Measurements from ENCODE around the gene ARID1A. TPM values are rescaled to one million over a fixed set of nuclear protein-coding genes. Genes with fewer than 3 reads are reported as not detected.

ARID1A gene
- total RNA-seq, 1 donor, result 22.8 TPM

GRCh38 chr1:26781206-26781825, 85.5 kb downstream of the ARID1A start:
- no peak for DNase-seq (ENCODE audit: insufficient read length, low spot score, missing footprints)
- Histone ChIP-seq H3K9me3 (ENCODE audit: low read depth, low read length) (no peaks in the 10 kb centered on the region), H3K36me3 (ENCODE audit: insufficient read depth, low read length) (peaks cover 68% of the 10 kb centered on the region), H3K79me2 (ENCODE audit: insufficient read depth, low read length) (peaks cover 32% of the 10 kb centered on the region), H2AFZ (ENCODE audit: low read length) (no peak overlapping the region), H3K4me1 (ENCODE audit: insufficient read depth, low read length) (peaks cover 32% of the 10 kb centered on the region), H3K4me3 (ENCODE audit: insufficient read depth, low read length) (no peak overlapping the region), H3K4me2 (ENCODE audit: insufficient read depth, low read length) (no peak overlapping the region), H4K20me1 (ENCODE audit: insufficient read depth, low read length) (peaks cover 5% of the 10 kb centered on the region), H3K27ac (ENCODE audit: low read depth, low read length) (no peak overlapping the region), H3K27me3 (ENCODE audit: insufficient read depth, low read length) (no peaks in the 10 kb centered on the region)
- TF ChIP-seq CTCF (IDR thresholded peaks at IDR 0.05; ENCODE audit: extremely low read depth, low read depth, low read length), result no peak

- no peak for TF ChIP-seq CTCF (IDR thresholded peaks at IDR 0.05; ENCODE audit: extremely low read depth, low read depth, low read length)
- Histone ChIP-seq H3K4me1 (ENCODE audit: insufficient read depth, low read length) (peaks cover 45% of the 10 kb centered on the region), H2AFZ (ENCODE audit: low read length) (no peak overlapping the region), H4K20me1 (ENCODE audit: insufficient read depth, low read length) (peaks cover 5% of the 10 kb centered on the region), H3K79me2 (ENCODE audit: insufficient read depth, low read length) (peaks cover 32% of the 10 kb centered on the region), H3K9me3 (ENCODE audit: low read depth, low read length) (no peaks in the 10 kb centered on the region), H3K36me3 (ENCODE audit: insufficient read depth, low read length) (peaks cover 55% of the 10 kb centered on the region), H3K4me2 (ENCODE audit: insufficient read depth, low read length) (no peak overlapping the region), H3K27ac (ENCODE audit: low read depth, low read length) (peak overlapping the region; percentile 16), H3K27me3 (ENCODE audit: insufficient read depth, low read length) (no peaks in the 10 kb centered on the region), H3K4me3 (ENCODE audit: insufficient read depth, low read length) (no peak overlapping the region)
- peak; percentile 88 for DNase-seq (ENCODE audit: insufficient read length, low spot score, missing footprints)
Observed at GRCh38 chr1:26782521-26783212, 86.9 kb downstream of the ARID1A start.

GRCh38 chr1:26783646-26784022, 87.8 kb downstream of the ARID1A start:
- Histone ChIP-seq H3K27ac (ENCODE audit: low read depth, low read length) (peak overlapping the region; percentile 43), H3K4me3 (ENCODE audit: insufficient read depth, low read length) (no peak overlapping the region), H3K27me3 (ENCODE audit: insufficient read depth, low read length) (no peaks in the 10 kb centered on the region), H3K9me3 (ENCODE audit: low read depth, low read length) (no peaks in the 10 kb centered on the region), H2AFZ (ENCODE audit: low read length) (no peak overlapping the region), H4K20me1 (ENCODE audit: insufficient read depth, low read length) (peaks cover 5% of the 10 kb centered on the region), H3K36me3 (ENCODE audit: insufficient read depth, low read length) (peaks cover 47% of the 10 kb centered on the region), H3K4me1 (ENCODE audit: insufficient read depth, low read length) (peaks cover 49% of the 10 kb centered on the region), H3K4me2 (ENCODE audit: insufficient read depth, low read length) (no peak overlapping the region), H3K79me2 (ENCODE audit: insufficient read depth, low read length) (peaks cover 29% of the 10 kb centered on the region)
- TF ChIP-seq CTCF (IDR thresholded peaks at IDR 0.05; ENCODE audit: extremely low read depth, low read depth, low read length), result no peak
- DNase-seq (ENCODE audit: insufficient read length, low spot score, missing footprints), result no peak

Measured in osteoblast (primary cell).